Peyer's patch (tissue), 4 donors: ENCODE results near the gene MTMR4.

ENCODE experiments used
- POLR2A ChIP-seq, 2 donors: fragments of 450-650 bp; IDR thresholded peaks; one replicate each; pipeline ENCODE4 v1.5.1; 2017; ENCODE audit warnings: antibody characterized with exemption in 2 of 2, mild to moderate bottlenecking in 2 of 2, moderate library complexity in 2 of 2
- TF ChIP-seq, protein P1 (sequence below), 6 experiments: fragments of 450-650 bp in 4 of 6; fragments of 200-600 bp in 2 of 6; sonication (generic) in 1 of 6; IDR thresholded peaks; one replicate each; pipeline ENCODE4 v1.5.1; 2017 to 2019; ENCODE audit warnings: antibody characterized with exemption in 6 of 6, mild to moderate bottlenecking in 3 of 6, moderate library complexity in 1 of 6

DNA sequence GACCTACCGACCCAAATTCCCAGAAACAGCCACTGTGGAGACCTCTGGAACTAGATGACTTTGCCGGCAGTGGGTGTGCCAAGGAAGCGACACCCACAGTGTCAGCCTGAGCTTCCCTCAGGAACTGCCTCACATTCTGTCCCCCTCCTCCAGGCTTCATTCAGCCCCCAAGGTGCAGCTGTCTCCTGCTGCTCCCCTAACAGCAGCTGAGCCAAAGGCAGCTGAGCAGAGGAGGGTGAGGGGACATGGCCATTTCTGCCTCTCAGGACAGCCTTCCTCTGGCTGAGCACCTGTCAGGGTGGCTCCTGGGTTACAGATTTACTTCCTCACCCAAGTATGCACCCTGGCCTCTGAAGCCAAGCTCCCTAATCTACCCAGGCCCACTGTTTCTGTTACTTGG lies 22.1 kb upstream of the MTMR4 start:
- TF ChIP-seq, protein P1, sequence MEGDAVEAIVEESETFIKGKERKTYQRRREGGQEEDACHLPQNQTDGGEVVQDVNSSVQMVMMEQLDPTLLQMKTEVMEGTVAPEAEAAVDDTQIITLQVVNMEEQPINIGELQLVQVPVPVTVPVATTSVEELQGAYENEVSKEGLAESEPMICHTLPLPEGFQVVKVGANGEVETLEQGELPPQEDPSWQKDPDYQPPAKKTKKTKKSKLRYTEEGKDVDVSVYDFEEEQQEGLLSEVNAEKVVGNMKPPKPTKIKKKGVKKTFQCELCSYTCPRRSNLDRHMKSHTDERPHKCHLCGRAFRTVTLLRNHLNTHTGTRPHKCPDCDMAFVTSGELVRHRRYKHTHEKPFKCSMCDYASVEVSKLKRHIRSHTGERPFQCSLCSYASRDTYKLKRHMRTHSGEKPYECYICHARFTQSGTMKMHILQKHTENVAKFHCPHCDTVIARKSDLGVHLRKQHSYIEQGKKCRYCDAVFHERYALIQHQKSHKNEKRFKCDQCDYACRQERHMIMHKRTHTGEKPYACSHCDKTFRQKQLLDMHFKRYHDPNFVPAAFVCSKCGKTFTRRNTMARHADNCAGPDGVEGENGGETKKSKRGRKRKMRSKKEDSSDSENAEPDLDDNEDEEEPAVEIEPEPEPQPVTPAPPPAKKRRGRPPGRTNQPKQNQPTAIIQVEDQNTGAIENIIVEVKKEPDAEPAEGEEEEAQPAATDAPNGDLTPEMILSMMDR (IDR thresholded peaks at IDR 0.05), result no peak
- no peak for TF ChIP-seq POLR2A (IDR thresholded peaks at IDR 0.05)
